ENCODE results near the gene JPH3.
"Not testable (repeated sequence)": the region's sequence is repeated elsewhere in the genome, so short reads cannot be mapped to it uniquely, and the experiment has no call there.

JPH3 gene

DNA sequence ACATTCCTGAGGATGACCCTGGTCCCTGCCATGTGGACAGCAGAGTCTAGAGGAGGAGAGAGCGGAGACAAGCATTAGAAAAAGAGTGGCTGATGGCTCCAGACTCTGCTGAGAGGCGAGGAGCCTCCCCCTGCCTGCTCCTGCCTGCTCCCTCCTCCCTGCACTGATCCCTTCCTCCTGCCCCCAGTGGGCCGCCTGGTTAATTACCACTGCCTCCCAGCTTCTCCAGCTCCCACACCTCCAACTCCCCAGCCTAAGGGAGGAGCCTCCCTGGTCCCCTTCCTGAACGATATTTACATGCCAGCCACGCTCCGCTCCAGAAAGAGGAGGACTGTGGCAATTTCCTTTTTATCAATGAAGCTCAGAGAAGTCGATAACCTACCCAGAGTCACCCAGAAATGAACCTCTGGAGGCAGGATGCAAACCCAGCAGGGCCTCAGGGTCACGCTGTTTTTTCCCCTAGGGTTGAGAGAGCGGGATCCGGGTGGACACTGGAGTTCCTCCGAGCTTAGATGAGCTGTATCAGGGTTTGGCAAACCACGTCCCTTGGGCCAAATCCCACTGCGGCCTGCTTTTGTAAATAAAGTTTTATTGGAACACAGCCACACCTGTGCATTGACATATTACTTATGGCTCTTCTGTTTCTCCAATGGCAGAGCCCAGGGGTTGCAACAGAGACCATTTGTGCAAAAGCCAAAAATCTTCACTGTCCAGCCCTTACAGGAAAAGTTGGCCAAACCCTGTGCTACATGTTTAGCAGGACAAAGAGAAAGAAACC lies 27.1 kb upstream of the JPH3 start:
- DNase-seq: no peak

- DNase-seq: no peak
Observed at GRCh38 chr16:87576171-87576570, 26.1 kb upstream of the JPH3 start.

GRCh38 chr16:87578142-87578930 lies 24.0 kb upstream of the JPH3 start:
- not testable (repeated sequence) for DNase-seq

DNA sequence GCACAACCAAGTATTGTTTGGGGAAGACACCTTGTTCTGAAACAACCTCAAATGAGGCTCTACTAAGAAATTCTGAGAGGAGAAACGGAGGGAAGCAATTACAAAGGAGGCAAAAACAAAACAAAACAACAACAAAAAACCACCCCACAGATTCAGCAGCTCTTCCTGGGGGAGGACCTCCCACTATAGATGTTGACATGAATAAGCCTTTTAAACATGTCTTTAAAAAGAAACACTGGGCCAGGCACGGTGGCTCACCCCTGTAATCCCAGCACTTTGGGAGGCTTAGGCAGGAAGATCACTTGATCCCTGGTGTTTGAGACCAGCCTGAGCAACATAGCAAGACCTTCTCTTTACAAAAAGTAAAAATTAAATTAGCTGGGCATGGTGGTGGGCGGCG lies 22.6 kb upstream of the JPH3 start:
- no peak for DNase-seq

GRCh38 chr16:87580855-87581261 lies 21.4 kb upstream of the JPH3 start:
- no peak for DNase-seq

GRCh38 chr16:87581857-87582215 lies 20.5 kb upstream of the JPH3 start:
- no peak for DNase-seq

GRCh38 chr16:87582216-87582965 lies 19.9 kb upstream of the JPH3 start:
- DNase-seq: no peak

- DNase-seq: no peak
Observed at GRCh38 chr16:87582966-87583325, 19.4 kb upstream of the JPH3 start.

DNA sequence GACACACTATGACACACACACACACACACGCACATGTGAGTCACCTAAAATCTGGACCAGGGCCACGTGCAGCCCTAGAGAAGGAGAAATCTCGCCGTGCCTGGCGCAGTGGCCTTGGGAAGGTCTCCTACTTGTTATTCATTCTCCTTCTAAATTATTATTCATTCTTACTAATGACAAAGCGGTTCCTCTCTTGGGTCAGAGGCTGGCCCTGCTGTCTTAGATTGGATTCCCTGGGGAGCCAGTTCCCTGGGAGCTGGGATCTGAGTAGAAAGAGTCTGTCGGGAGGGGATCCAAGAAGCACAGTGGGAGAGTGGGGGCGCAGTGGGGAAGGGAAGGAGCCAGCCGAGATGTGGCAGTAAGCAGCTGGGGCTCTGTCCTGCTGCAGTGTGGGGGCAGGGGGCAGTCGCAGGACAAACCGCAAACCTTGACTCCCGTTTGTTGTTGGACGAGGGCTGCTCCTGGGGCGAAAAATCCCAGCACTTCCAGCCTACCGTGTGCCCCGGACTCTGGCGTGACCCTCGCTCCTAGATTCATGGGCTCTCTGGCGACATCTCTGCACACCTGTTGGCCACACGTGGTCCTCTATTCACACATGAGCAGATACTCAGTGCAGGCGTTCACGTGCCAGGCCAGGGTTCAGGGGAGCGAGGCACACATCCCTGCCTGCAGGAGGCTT lies 18.7 kb upstream of the JPH3 start:
- DNase-seq: no peak

GRCh38 chr16:87584271-87584670 lies 18.0 kb upstream of the JPH3 start:
- no peak for DNase-seq

- DNase-seq: no peak
Observed at GRCh38 chr16:87584975-87585374, 17.3 kb upstream of the JPH3 start.

GRCh38 chr16:87585442-87586200 lies 16.7 kb upstream of the JPH3 start:
- no peak for DNase-seq

DNA sequence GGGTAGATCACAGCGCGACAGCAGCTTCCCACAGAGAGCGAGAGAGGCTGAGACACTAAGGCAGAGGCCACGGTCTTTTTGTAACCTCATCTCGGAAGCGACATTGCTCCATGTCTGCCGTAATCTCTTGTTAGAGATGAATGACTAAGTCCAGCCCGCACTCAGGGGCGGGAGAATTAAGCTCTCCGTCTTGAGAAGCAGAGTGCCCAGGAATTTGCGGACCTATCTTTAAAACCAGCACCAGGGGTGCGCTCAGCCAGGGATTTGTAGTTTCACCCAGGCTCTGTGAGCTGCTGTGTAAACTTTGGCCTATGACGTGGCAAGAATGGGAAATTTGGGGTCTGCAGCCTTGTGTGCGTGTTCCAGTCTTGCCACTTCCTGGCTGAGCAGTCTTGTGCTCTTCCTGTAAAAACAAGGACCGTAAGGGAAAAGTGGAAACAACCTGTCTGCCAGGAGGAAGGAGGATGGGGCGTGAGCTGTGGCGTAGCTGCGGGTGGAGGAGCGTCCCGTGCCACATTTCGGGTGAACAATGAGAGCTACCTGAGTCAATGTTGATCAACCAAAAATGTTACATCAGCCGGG lies 16.0 kb upstream of the JPH3 start:
- DNase-seq: no peak

GRCh38 chr16:87587636-87588035 lies 14.7 kb upstream of the JPH3 start:
- no peak for DNase-seq

DNA sequence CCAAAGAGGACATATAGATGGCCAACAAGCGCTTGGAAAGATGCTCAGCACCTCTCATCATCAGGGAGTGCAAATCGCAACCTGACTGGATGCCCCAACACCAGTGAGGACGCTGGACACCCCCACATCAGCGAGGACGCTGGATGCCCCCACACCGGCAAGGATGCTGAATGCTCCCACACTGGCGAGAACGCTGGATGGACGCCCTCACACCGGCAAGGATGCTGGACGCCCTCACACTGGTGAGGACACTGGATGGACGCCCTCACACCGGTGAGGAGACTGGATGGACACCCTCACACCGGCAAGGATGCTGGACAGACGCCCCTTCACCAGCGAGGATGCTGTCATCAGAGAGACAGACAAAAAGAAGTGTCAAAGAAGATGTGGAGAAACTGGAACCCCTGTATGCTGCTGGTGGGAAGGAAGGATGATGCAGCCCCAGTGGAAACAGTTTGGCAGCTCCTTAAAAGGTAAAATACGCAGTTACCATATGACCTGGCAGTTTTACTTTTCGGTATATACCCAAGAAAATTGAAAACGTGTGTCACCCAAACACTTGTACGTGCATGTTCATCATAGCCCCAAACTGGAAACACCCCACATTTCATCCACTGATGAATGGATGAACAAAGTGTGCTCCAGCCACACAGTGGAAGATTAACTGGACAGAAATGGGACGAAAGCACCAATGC lies 10.1 kb upstream of the JPH3 start:
- DNase-seq: no peak

DNA sequence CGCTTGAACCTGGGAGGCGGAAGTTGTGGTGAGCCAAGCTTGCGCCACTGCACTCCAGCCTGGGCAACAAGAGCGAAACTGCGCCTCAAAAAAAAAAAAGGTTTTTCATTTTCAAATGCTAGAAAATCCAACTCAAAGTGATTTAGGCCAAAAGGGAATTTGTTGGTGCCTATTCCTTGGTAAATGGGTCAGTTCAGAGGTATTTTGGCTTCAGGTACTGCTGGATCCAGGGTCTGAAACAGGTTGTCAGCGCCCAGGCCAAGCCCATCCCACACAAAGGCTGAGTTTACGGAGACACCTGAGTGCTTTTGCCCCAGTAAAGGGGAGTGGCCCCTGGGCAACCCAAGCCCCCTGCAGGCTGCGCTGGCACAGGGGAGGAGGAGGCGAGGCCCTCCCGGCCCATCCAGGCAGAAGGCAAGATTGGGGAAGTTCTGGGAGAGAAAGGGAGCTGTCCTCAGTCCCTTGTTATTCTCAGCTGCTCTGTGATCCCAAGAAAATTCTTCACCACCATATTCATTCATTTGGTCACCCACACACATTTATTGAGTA lies 8.5 kb upstream of the JPH3 start:
- DNase-seq: no peak

DNA sequence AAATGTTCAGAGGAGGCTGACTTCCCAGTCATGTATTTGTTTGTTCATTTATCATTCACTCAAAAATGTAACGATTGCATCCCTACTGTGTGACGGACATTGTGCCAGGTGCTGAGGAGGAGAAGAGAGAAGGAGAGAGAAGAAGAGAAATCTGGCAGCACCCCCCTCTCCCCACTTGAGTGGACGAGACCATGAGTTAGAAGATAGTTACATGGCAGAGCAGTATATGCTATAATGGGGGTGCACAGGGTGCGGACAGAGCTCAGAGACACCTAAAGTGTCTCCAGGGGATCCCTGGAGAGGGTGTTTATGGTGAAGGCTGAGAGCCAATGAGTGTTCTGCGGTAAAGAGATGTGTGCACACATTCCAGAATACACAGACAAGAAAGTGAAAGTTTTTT lies 6.6 kb upstream of the JPH3 start:
- DNase-seq: no peak

GRCh38 chr16:87597324-87597830 lies 4.9 kb upstream of the JPH3 start:
- DNase-seq: no peak

DNA sequence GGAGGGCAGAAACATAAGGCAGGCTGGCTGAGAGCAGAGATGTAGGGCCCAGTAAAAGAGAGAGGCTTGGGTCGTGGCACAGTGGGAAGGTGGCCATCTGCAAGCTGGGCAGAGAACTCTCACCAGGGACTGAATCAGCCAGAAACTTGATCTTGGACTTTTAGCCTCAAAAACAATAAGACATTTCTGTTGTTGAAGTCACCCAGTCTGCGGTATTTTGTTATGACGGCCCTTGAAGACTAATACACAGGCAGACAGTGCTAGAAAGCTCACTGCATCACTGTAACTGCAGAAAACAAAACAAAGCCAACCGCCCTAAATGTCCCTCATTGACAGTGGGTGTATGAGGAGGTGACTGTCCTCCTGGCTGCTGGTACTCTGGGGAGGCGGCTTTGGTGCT lies 3.9 kb upstream of the JPH3 start:
- DNase-seq: no peak

DNA sequence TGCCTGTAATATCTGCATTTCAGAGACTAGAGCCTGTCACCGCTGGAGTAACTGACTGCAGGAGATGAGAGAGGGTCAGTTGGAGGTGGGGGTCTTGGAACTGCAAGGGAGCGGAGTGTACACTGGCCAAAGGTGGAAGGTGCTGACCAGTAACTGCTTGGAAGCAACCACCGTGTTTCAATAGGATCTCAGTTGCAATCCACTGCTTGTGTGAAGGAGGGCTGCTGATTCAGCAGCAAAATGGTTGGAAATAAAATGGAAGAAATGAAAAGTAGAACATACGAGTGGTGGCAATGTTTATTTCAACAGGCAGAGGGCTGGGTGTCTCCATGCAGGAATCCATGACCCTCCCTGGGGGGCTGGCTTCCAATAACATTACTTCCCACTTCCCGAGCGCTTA lies 2.1 kb upstream of the JPH3 start:
- DNase-seq: no peak

GRCh38 chr16:87601401-87601981 lies 817 bp upstream of the JPH3 start:
- DNase-seq: no peak
